ENCODE measurements around the gene SBSN. TPM values are rescaled to one million over a fixed set of nuclear protein-coding genes. Genes with fewer than 3 reads are reported as not detected.

Gene SBSN
- total and polyA plus RNA-seq, 9 of the 15 experiments (the other 6 are each of a cell fraction or from before 2014, with no cell fraction given): 0.05 TPM; not detected in 8

DNA sequence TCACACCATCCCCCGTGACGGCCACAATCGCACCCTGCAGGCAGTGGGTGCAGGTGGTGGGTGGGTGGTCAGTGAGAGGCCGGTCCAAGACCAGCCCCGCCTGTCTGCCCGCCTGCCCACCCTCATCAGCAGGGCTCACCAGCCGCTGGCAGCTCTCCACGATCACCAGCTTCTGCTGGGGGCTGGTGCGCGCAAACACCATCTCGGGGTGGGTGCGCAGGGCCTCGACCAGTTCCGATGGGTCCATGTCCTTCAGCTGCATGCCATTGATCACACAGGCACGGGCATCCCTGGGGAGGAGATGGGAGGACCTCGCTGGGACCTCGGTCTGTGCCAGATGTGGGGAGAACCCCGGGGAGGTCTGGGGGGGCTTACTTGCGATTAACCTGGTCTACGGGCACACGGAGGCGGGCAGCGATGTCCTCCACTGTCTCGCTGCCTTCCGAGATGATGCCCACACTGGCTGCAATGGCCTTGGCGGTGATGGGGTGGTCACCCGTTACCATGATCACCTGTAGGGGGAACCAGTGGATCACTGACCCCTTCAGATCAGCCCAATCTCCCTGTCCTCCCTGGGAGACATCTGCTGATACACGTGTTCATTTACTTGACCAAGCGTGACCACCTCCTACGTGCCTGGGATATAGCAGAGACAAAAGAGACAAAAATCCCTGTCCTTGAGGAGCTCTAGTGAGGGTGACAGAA lies 27.3 kb upstream of the SBSN start:
- peaks cover 7% of the 10 kb centered on the region; the same call in 1 of the 2 replicates for H4K20me1 ChIP-seq (replicated peaks; ENCODE audit: control insufficient read depth, insufficient read depth, low read length)
- no peak overlapping the region for H3K9ac ChIP-seq (ENCODE audit: insufficient read depth in 1 of 2, low read depth in 2 of 2, low read length in 2 of 2)
- H2AFZ ChIP-seq (ENCODE audit: low read depth, low read length): peak overlapping the region; percentile 14; the same call in 1 of the 2 replicates
- H3K36me3 ChIP-seq (ENCODE audit: control insufficient read depth, insufficient read depth, low read length): peaks cover 2% of the 10 kb centered on the region; the same call in 1 of the 3 replicates
- FAIRE-seq (peak; percentile 88), DNase-seq (ENCODE audit: extremely low read depth in 1 of 4, low spot score in 3 of 4) (peak; percentile 63 to 72 (median 67)), ATAC-seq (peak; percentile 35)
- in situ Hi-C loops (cut with MboI) (no loop called here), intact Hi-C loops (cut with micrococcal nuclease) (loop anchor here (1.0 to 5.0 kb wide), 5 partner anchors 37 to 377 kb away; partner anchors contain the start of gene ETV2)
- POLR2A ChIA-PET: interaction anchor here (0.7 kb wide), 1 partner anchor 115 kb away, joined by 3 read pairs; no protein-coding TSS in a partner anchor
- no peak overlapping the region for H3K4me3 ChIP-seq
- peaks cover 12 to 31% of the 10 kb centered on the region in 2 experiments; a peak in 4 of 5 replicates for H3K27me3 ChIP-seq (ENCODE audit: control insufficient read depth in 2 of 2, insufficient read depth in 2 of 2, low read length in 2 of 2)
- no peaks in the 10 kb centered on the region; the same call in 1 of the 2 replicates for H3K9me3 ChIP-seq (replicated peaks; ENCODE audit: control insufficient read depth, insufficient read depth, low read depth, low read length)
- no peak overlapping the region for H3K27ac ChIP-seq (ENCODE audit: extremely low read depth, low read depth, low read length)
- CTCF ChIA-PET (ENCODE audit: low intra/inter-chr PET ratio): interaction anchor here (1.1 kb wide), 1 partner anchor 161 kb away, joined by 4 read pairs; no protein-coding TSS in a partner anchor
- H3K4me1 ChIP-seq (replicated peaks in 1 of 2; ENCODE audit: control insufficient read depth in 2 of 2, insufficient read depth in 2 of 2, low read length in 2 of 2): peaks cover 4 to 49% of the 10 kb centered on the region in 2 experiments; a peak in 3 of 5 replicates
- no peaks in the 10 kb centered on the region for H3K9me1 ChIP-seq (ENCODE audit: control insufficient read depth, insufficient read depth, low read length)
- BruUV-seq (replicated peaks): no TSS peak
- no peak overlapping the region for H3K4me2 ChIP-seq (ENCODE audit: insufficient read depth, low read length)
- WGBS (ENCODE audit: insufficient coverage, low coverage, missing lambda C conversion rate): 27% methylated on average over 29 of the region's 30 CpGs
- no peaks in the 10 kb centered on the region for H3K79me2 ChIP-seq (ENCODE audit: control insufficient read depth, insufficient read depth, low read length)
- TF ChIP-seq ZNF79 (CRISPR knock-in tag; IDR thresholded peaks at IDR 0.05; ENCODE audit: low read depth): no peak
- no peak for TF ChIP-seq FOXK1 (CRISPR knock-in tag; IDR thresholded peaks at IDR 0.05; ENCODE audit: borderline replicate concordance)
- TF ChIP-seq, protein P1, sequence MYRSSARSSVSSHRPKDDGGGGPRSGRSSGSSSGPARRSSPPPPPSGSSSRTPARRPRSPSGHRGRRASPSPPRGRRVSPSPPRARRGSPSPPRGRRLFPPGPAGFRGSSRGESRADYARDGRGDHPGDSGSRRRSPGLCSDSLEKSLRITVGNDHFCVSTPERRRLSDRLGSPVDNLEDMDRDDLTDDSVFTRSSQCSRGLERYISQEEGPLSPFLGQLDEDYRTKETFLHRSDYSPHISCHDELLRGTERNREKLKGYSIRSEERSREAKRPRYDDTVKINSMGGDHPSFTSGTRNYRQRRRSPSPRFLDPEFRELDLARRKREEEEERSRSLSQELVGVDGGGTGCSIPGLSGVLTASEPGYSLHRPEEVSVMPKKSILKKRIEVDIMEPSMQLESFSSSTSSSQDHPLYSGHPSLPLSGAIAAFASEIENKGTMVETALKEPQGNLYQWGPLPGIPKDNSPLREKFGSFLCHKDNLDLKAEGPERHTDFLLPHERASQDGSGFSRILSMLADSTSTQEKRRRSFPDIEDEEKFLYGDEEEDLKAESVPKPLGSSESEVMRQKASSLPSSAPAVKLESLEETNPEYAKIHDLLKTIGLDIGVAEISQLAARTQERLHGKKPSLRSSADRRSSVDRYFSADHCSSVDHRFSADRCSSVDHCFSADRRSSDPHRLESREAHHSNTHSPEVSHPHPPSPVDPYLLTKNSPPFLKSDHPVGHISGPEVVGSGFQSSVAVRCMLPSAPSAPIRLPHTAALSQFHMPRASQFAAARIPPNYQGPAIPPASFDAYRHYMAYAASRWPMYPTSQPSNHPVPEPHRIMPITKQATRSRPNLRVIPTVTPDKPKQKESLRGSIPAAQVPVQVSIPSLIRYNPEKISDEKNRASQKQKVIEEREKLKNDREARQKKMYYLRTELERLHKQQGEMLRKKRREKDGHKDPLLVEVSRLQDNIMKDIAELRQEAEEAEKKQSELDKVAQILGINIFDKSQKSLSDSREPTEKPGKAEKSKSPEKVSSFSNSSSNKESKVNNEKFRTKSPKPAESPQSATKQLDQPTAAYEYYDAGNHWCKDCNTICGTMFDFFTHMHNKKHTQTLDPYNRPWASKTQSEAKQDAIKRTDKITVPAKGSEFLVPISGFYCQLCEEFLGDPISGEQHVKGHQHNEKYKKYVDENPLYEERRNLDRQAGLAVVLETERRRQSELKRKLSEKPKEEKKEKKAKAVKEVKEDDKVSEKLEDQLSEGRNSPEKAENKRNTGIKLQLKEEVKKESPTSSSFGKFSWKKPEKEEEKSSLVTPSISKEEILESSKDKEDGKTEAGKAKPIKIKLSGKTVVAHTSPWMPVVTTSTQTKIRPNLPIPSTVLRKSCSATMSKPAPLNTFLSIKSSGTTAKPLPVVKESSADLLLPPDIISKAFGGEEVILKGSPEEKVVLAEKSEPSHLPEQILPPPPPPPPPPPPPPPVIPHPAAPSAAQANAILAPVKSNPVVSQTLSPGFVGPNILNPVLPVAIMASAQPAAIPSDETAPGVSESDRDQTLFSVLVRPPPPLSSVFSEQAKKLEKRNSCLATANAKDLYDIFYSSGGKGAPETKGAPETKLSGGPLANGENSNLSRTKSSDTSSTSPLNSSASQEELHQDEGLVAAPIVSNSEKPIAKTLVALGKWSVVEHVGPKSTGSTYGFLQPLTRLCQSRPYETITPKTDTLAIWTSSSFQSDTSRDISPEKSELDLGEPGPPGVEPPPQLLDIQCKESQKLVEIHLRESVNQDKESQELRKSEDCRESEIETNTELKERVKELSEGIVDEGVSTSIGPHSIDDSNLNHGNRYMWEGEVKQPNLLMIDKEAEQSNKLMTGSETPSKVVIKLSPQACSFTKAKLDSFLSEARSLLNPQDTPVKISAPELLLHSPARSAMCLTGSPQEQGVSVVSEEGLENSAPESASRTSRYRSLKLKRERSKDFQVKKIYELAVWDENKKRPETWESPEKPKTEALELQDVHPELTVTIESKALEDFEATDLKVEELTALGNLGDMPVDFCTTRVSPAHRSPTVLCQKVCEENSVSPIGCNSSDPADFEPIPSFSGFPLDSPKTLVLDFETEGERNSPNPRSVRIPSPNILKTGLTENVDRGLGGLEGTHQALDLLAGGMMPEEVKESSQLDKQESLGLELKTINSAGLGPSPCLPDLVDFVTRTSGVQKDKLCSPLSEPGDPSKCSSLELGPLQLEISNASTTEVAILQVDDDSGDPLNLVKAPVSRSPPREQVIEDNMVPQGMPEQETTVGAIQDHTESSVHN (IDR thresholded peaks at IDR 0.05; ENCODE audit: borderline replicate concordance in 1 of 2, low read depth in 1 of 2): no peak
- no peak for TF ChIP-seq SRSF7 (optimal IDR thresholded peaks at IDR 0.05; ENCODE audit: low read depth, low read length)
- no peak for TF ChIP-seq ARID2 (IDR thresholded peaks at IDR 0.05)
- TF ChIP-seq ZBTB1 (CRISPR knock-in tag; IDR thresholded peaks at IDR 0.05; ENCODE audit: borderline replicate concordance, low read depth): no peak
- no peak for TF ChIP-seq NFE2L1 (tag; IDR thresholded peaks at IDR 0.05; ENCODE audit: borderline replicate concordance, low read depth)
- 0 out of 2 replicates have a peak, but pooled peaks have one; percentile 40 for TF ChIP-seq L3MBTL2 (IDR thresholded peaks at IDR 0.05)
- TF ChIP-seq, protein P2, sequence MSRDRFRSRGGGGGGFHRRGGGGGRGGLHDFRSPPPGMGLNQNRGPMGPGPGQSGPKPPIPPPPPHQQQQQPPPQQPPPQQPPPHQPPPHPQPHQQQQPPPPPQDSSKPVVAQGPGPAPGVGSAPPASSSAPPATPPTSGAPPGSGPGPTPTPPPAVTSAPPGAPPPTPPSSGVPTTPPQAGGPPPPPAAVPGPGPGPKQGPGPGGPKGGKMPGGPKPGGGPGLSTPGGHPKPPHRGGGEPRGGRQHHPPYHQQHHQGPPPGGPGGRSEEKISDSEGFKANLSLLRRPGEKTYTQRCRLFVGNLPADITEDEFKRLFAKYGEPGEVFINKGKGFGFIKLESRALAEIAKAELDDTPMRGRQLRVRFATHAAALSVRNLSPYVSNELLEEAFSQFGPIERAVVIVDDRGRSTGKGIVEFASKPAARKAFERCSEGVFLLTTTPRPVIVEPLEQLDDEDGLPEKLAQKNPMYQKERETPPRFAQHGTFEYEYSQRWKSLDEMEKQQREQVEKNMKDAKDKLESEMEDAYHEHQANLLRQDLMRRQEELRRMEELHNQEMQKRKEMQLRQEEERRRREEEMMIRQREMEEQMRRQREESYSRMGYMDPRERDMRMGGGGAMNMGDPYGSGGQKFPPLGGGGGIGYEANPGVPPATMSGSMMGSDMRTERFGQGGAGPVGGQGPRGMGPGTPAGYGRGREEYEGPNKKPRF (IDR thresholded peaks at IDR 0.05; ENCODE audit: low read depth, low read length): no peak

Data from K562 (cell line).